OCI-LY3 (cell line): ENCODE results near the gene ADAMTSL5.

Experiments
- H2AFZ ChIP-seq: fragments of 200-600, 300-600 bp; shearing (Covaris generic); 2 replicates; pipeline ENCODE4 v1.6.0; 2014; ENCODE audit warnings: antibody characterized with exemption, low read depth, low read length
- H3K27ac ChIP-seq: fragments of 200-600, 300-600 bp; sonication (generic); 2 replicates; pipeline ENCODE4 v1.5.1; 2014; ENCODE audit warnings: mild to moderate bottlenecking, low read length, moderate library complexity, mixed read lengths
- H3K27me3 ChIP-seq: fragments of 200-600, 300-600 bp; sonication (generic); 2 replicates; pipeline ENCODE4 v1.6.1; 2014; ENCODE audit warnings: low read depth, low read length, mixed read lengths
- H3K36me3 ChIP-seq: fragments of 200-600, 300-600 bp; sonication (generic); replicated peaks from 2 replicates; pipeline ENCODE3; 2014; ENCODE audit warnings: low read depth, low read length, mixed read lengths
- H3K4me1 ChIP-seq: fragments of 300-600, 200-600 bp; sonication (generic); 2 replicates; pipeline ENCODE4 v1.6.1; 2014; ENCODE audit warnings: low read length, mixed read lengths
- H3K4me2 ChIP-seq: fragments of 200-600, 300-600 bp; sonication (generic); 2 replicates; pipeline ENCODE4 v1.6.1; 2014; ENCODE audit warnings: low read length, mixed read lengths
- H3K4me3 ChIP-seq: fragments of 300-600, 200-600 bp; sonication (generic); 2 replicates; pipeline ENCODE4 v1.5.1; 2014; ENCODE audit warnings: antibody characterized with exemption, mild to moderate bottlenecking, low read length, moderate library complexity
- H3K79me2 ChIP-seq: fragments of 300-600, 200-600 bp; shearing (Covaris generic); 2 replicates; pipeline ENCODE4 v1.6.1; 2014; ENCODE audit warnings: mild to moderate bottlenecking, low read length, mixed read lengths
- H3K9ac ChIP-seq: fragments of 300-600, 200-600 bp; shearing (Covaris generic); 2 replicates; pipeline ENCODE4 v1.6.0; 2014; ENCODE audit warnings: mild to moderate bottlenecking, low read length, moderate library complexity
- H3K9me3 ChIP-seq: fragments of 200-600, 300-600 bp; shearing (Covaris generic); 2 replicates; pipeline ENCODE4 v1.6.1; 2014; ENCODE audit warnings: low read length, mixed read lengths; ENCODE audit not compliant: insufficient read depth
- H4K20me1 ChIP-seq: fragments of 200-600, 300-600 bp; sonication (generic); 2 replicates; pipeline ENCODE4 v1.6.1; 2016; ENCODE audit warnings: low read length, mixed read lengths; ENCODE audit not compliant: insufficient read depth
- CTCF ChIP-seq: fragments of 200-600, 300-600 bp; sonication (generic); IDR thresholded peaks from 2 replicates; pipeline ENCODE4 v1.5.1; 2014; ENCODE audit warnings: antibody characterized with exemption, low read length, low read depth
- EZH2phosphoT487 ChIP-seq: fragments of 200-600 bp; shearing (Covaris generic); IDR thresholded peaks from 2 replicates; pipeline ENCODE4 v1.6.1; 2018; ENCODE audit warnings: antibody characterized with exemption, mixed run types, low read depth

Gene ADAMTSL5

GRCh38 chr19:1468821-1469254 lies 44.0 kb downstream of the ADAMTSL5 start:
- H3K79me2 ChIP-seq, result no peaks in the 10 kb centered on the region
- no peak overlapping the region for H3K4me2 ChIP-seq
- no peak overlapping the region for H3K9ac ChIP-seq
- peaks cover 4% of the 10 kb centered on the region for H3K36me3 ChIP-seq
- H3K27ac ChIP-seq, result no peak overlapping the region
- H4K20me1 ChIP-seq, result peaks cover 18% of the 10 kb centered on the region
- H3K27me3 ChIP-seq, result no peaks in the 10 kb centered on the region
- no peak overlapping the region for H3K4me3 ChIP-seq
- H3K9me3 ChIP-seq, result no peaks in the 10 kb centered on the region
- TF ChIP-seq EZH2phosphoT487, result no peak
- no peak for TF ChIP-seq CTCF
- H2AFZ ChIP-seq, result no peak overlapping the region
- no peaks in the 10 kb centered on the region for H3K4me1 ChIP-seq

GRCh38 chr19:1468274-1468820 lies 44.5 kb downstream of the ADAMTSL5 start:
- H3K4me3 ChIP-seq, result no peak overlapping the region
- H3K36me3 ChIP-seq, result peaks cover 4% of the 10 kb centered on the region
- H3K9ac ChIP-seq, result no peak overlapping the region
- H3K4me2 ChIP-seq, result no peak overlapping the region
- H3K27me3 ChIP-seq, result no peaks in the 10 kb centered on the region
- H3K9me3 ChIP-seq, result no peaks in the 10 kb centered on the region
- no peaks in the 10 kb centered on the region for H3K79me2 ChIP-seq
- H3K4me1 ChIP-seq, result no peaks in the 10 kb centered on the region
- H3K27ac ChIP-seq, result no peak overlapping the region
- no peak overlapping the region for H2AFZ ChIP-seq
- TF ChIP-seq EZH2phosphoT487, result no peak
- no peak for TF ChIP-seq CTCF
- H4K20me1 ChIP-seq, result peaks cover 13% of the 10 kb centered on the region

- 0 out of 2 replicates have a peak, but pooled peaks cover 9% of the 10 kb centered on the region for H4K20me1 ChIP-seq
- no peaks in the 10 kb centered on the region for H3K27me3 ChIP-seq
- H3K36me3 ChIP-seq, result peaks cover 4% of the 10 kb centered on the region
- no peaks in the 10 kb centered on the region for H3K9me3 ChIP-seq
- H3K4me3 ChIP-seq, result no peak overlapping the region
- no peak overlapping the region for H2AFZ ChIP-seq
- H3K9ac ChIP-seq, result no peak overlapping the region
- H3K4me2 ChIP-seq, result no peak overlapping the region
- H3K4me1 ChIP-seq, result no peaks in the 10 kb centered on the region
- no peak overlapping the region for H3K27ac ChIP-seq
- TF ChIP-seq CTCF, result no peak
- TF ChIP-seq EZH2phosphoT487, result no peak
- no peaks in the 10 kb centered on the region for H3K79me2 ChIP-seq
These were observed 45.1 kb downstream of the ADAMTSL5 start for GRCh38 chr19:1467490-1468273.

GRCh38 chr19:1467215-1467489 lies 45.7 kb downstream of the ADAMTSL5 start:
- Histone ChIP-seq H2AFZ (no peak overlapping the region), H3K4me1 (no peaks in the 10 kb centered on the region), H3K27me3 (no peaks in the 10 kb centered on the region), H3K9ac (no peak overlapping the region), H3K27ac (no peak overlapping the region), H3K9me3 (no peaks in the 10 kb centered on the region), H4K20me1 (0 out of 2 replicates have a peak, but pooled peaks cover 4% of the 10 kb centered on the region), H3K4me2 (no peak overlapping the region), H3K36me3 (peaks cover 4% of the 10 kb centered on the region), H3K4me3 (no peak overlapping the region), H3K79me2 (no peaks in the 10 kb centered on the region)
- TF ChIP-seq EZH2phosphoT487 (no peak), CTCF (no peak)
